Measurements from ENCODE around the gene ATP6V1C2. TPM values are rescaled to one million over a fixed set of nuclear protein-coding genes. Genes with fewer than 3 reads are reported as not detected.

The ATP6V1C2 gene
- total RNA-seq, 1 experiment from 2014 or later: 0.42 TPM

- DNase-seq: peak; percentile 54
- Histone ChIP-seq H3K36me3 (replicated peaks; ENCODE audit: control insufficient read depth, insufficient read depth, low read length) (no peaks in the 10 kb centered on the region), H3K27me3 (ENCODE audit: control insufficient read depth, insufficient read depth, low read length) (no peaks in the 10 kb centered on the region; the same call in 1 of the 2 replicates), H3K4me3 (ENCODE audit: insufficient read depth, low read depth, low read length) (no peak overlapping the region)
Measured at GRCh38 chr2:10830641-10831399, 109.4 kb downstream of the ATP6V1C2 start.

- peak; percentile 55 for DNase-seq
- Histone ChIP-seq H3K36me3 (replicated peaks; ENCODE audit: control insufficient read depth, insufficient read depth, low read length) (no peaks in the 10 kb centered on the region), H3K4me3 (ENCODE audit: insufficient read depth, low read depth, low read length) (no peak overlapping the region), H3K27me3 (ENCODE audit: control insufficient read depth, insufficient read depth, low read length) (no peaks in the 10 kb centered on the region; the same call in 1 of the 2 replicates)
Measured at GRCh38 chr2:10831400-10831985, 110.1 kb downstream of the ATP6V1C2 start.

GRCh38 chr2:10832203-10832936, 110.9 kb downstream of the ATP6V1C2 start:
- Histone ChIP-seq H3K27me3 (ENCODE audit: control insufficient read depth, insufficient read depth, low read length) (no peaks in the 10 kb centered on the region; the same call in 1 of the 2 replicates), H3K4me3 (ENCODE audit: insufficient read depth, low read depth, low read length) (no peak overlapping the region), H3K36me3 (replicated peaks; ENCODE audit: control insufficient read depth, insufficient read depth, low read length) (no peaks in the 10 kb centered on the region)
- peak; percentile 93 for DNase-seq

GRCh38 chr2:10833021-10833420, 111.6 kb downstream of the ATP6V1C2 start:
- Histone ChIP-seq H3K36me3 (replicated peaks; ENCODE audit: control insufficient read depth, insufficient read depth, low read length) (no peaks in the 10 kb centered on the region), H3K27me3 (ENCODE audit: control insufficient read depth, insufficient read depth, low read length) (no peaks in the 10 kb centered on the region; the same call in 1 of the 2 replicates), H3K4me3 (ENCODE audit: insufficient read depth, low read depth, low read length) (no peak overlapping the region)
- DNase-seq: no peak

- no peak overlapping the region for H3K4me3 ChIP-seq (ENCODE audit: insufficient read depth, low read depth, low read length)
- H3K27me3 ChIP-seq (ENCODE audit: control insufficient read depth, insufficient read depth, low read length): no peaks in the 10 kb centered on the region; the same call in 1 of the 2 replicates
- no peak for DNase-seq
- no peaks in the 10 kb centered on the region for H3K36me3 ChIP-seq (replicated peaks; ENCODE audit: control insufficient read depth, insufficient read depth, low read length)
Measured at GRCh38 chr2:10834068-10834655, 112.7 kb downstream of the ATP6V1C2 start.

Other genes with a start within 250 kb of the ATP6V1C2 start
- gene NOL10, start 31.7 kb upstream of the ATP6V1C2 start, total RNA-seq (2014; rRNA removed; shearing (Covaris generic)): 23.1 and 27.0 TPM in 2 replicates
- gene PDIA6, start 91.2 kb downstream of the ATP6V1C2 start, total RNA-seq (2014; rRNA removed; shearing (Covaris generic)): 330 and 354 TPM in 2 replicates
- gene KCNF1, start 190.3 kb downstream of the ATP6V1C2 start, total RNA-seq (2014; rRNA removed; shearing (Covaris generic)): 3.0 and 5.4 TPM in 2 replicates